ENCODE measurements around the gene WNT11.

- TF ChIP-seq POLR2A (IDR thresholded peaks at IDR 0.05; ENCODE audit: insufficient read depth in 1 of 2, low read depth in 2 of 2, low read length in 2 of 2) = no peak
- TF ChIP-seq CTCF (CRISPR knock-in tag; IDR thresholded peaks at IDR 0.05) = no peak
- no peak for TF ChIP-seq E2F5 (CRISPR knock-in tag; conservative IDR thresholded peaks at IDR 0.05)
- TF ChIP-seq, protein P1, sequence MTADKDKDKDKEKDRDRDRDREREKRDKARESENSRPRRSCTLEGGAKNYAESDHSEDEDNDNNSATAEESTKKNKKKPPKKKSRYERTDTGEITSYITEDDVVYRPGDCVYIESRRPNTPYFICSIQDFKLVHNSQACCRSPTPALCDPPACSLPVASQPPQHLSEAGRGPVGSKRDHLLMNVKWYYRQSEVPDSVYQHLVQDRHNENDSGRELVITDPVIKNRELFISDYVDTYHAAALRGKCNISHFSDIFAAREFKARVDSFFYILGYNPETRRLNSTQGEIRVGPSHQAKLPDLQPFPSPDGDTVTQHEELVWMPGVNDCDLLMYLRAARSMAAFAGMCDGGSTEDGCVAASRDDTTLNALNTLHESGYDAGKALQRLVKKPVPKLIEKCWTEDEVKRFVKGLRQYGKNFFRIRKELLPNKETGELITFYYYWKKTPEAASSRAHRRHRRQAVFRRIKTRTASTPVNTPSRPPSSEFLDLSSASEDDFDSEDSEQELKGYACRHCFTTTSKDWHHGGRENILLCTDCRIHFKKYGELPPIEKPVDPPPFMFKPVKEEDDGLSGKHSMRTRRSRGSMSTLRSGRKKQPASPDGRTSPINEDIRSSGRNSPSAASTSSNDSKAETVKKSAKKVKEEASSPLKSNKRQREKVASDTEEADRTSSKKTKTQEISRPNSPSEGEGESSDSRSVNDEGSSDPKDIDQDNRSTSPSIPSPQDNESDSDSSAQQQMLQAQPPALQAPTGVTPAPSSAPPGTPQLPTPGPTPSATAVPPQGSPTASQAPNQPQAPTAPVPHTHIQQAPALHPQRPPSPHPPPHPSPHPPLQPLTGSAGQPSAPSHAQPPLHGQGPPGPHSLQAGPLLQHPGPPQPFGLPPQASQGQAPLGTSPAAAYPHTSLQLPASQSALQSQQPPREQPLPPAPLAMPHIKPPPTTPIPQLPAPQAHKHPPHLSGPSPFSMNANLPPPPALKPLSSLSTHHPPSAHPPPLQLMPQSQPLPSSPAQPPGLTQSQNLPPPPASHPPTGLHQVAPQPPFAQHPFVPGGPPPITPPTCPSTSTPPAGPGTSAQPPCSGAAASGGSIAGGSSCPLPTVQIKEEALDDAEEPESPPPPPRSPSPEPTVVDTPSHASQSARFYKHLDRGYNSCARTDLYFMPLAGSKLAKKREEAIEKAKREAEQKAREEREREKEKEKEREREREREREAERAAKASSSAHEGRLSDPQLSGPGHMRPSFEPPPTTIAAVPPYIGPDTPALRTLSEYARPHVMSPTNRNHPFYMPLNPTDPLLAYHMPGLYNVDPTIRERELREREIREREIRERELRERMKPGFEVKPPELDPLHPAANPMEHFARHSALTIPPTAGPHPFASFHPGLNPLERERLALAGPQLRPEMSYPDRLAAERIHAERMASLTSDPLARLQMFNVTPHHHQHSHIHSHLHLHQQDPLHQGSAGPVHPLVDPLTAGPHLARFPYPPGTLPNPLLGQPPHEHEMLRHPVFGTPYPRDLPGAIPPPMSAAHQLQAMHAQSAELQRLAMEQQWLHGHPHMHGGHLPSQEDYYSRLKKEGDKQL (CRISPR knock-in tag; IDR thresholded peaks at IDR 0.05; ENCODE audit: low read depth) = no peak
- TF ChIP-seq PRPF4 (IDR thresholded peaks at IDR 0.05; ENCODE audit: low read depth, low read length, poor library complexity, severe bottlenecking) = no peak
- no peak for TF ChIP-seq CHD4 (IDR thresholded peaks at IDR 0.05; ENCODE audit: borderline replicate concordance, low read length)
- TF ChIP-seq ZNF337 (CRISPR knock-in tag; IDR thresholded peaks at IDR 0.05; ENCODE audit: borderline replicate concordance, low read depth) = no peak
- TF ChIP-seq FOXM1 (CRISPR knock-in tag; IDR thresholded peaks at IDR 0.05) = no peak
- TF ChIP-seq, protein P2, sequence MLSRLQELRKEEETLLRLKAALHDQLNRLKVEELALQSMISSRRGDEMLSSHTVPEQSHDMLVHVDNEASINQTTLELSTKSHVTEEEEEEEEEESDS (CRISPR knock-in tag; IDR thresholded peaks at IDR 0.05; ENCODE audit: borderline replicate concordance) = no peak
- TF ChIP-seq MED13 (CRISPR knock-in tag; IDR thresholded peaks at IDR 0.05) = no peak
- no peak for TF ChIP-seq KDM1A (CRISPR knock-in tag; IDR thresholded peaks at IDR 0.05)
- TF ChIP-seq, protein P3, sequence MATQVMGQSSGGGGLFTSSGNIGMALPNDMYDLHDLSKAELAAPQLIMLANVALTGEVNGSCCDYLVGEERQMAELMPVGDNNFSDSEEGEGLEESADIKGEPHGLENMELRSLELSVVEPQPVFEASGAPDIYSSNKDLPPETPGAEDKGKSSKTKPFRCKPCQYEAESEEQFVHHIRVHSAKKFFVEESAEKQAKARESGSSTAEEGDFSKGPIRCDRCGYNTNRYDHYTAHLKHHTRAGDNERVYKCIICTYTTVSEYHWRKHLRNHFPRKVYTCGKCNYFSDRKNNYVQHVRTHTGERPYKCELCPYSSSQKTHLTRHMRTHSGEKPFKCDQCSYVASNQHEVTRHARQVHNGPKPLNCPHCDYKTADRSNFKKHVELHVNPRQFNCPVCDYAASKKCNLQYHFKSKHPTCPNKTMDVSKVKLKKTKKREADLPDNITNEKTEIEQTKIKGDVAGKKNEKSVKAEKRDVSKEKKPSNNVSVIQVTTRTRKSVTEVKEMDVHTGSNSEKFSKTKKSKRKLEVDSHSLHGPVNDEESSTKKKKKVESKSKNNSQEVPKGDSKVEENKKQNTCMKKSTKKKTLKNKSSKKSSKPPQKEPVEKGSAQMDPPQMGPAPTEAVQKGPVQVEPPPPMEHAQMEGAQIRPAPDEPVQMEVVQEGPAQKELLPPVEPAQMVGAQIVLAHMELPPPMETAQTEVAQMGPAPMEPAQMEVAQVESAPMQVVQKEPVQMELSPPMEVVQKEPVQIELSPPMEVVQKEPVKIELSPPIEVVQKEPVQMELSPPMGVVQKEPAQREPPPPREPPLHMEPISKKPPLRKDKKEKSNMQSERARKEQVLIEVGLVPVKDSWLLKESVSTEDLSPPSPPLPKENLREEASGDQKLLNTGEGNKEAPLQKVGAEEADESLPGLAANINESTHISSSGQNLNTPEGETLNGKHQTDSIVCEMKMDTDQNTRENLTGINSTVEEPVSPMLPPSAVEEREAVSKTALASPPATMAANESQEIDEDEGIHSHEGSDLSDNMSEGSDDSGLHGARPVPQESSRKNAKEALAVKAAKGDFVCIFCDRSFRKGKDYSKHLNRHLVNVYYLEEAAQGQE (IDR thresholded peaks at IDR 0.05; ENCODE audit: borderline replicate concordance in 1 of 2, low read depth in 1 of 2, low read length in 2 of 2) = no peak
- TF ChIP-seq ZNF275 (CRISPR knock-in tag; IDR thresholded peaks at IDR 0.05; ENCODE audit: borderline replicate concordance) = 0 out of 2 replicates have a peak, but pooled peaks have one; percentile 38
- no peak for TF ChIP-seq MXI1 (IDR thresholded peaks at IDR 0.05; ENCODE audit: borderline replicate concordance, low read depth, low read length)
These were observed 53.3 kb downstream of the WNT11 start for GRCh38 chr11:76152741-76153570.
